HEK293 (cell line): ENCODE measurements around the gene GAS2L3.

Source experiments
- TRIM28 ChIP-seq: IDR thresholded peaks from 2 replicates; pipeline ENCODE4 v1.6.1; 2011; ENCODE audit warnings: low read length, control low read depth, borderline replicate concordance
- ZFP41 ChIP-seq: fragments of 450-650 bp; formaldehyde crosslinking; IDR thresholded peaks from 2 replicates; pipeline ENCODE4 v1.5.1; 2016; ENCODE audit warnings: missing biosample characterization, missing genetic modification characterization, borderline replicate concordance
- ZNF140 ChIP-seq: fragments of 450-650 bp; formaldehyde crosslinking; IDR thresholded peaks from 2 replicates; pipeline ENCODE4 v1.5.1; 2016; ENCODE audit warnings: missing biosample characterization, missing genetic modification characterization
- ZNF626 ChIP-seq: fragments of 450-650 bp; sonication (Bioruptor Pico); formaldehyde crosslinking; IDR thresholded peaks from 2 replicates; pipeline ENCODE4 v1.5.1; 2018; ENCODE audit warnings: missing biosample characterization, missing genetic modification characterization, inconsistent platforms
- ZNF777 ChIP-seq: fragments of 450-650 bp; formaldehyde crosslinking; IDR thresholded peaks from 2 replicates; pipeline ENCODE4 v1.5.1; 2017; ENCODE audit warnings: missing biosample characterization, missing genetic modification characterization, borderline replicate concordance
- TF ChIP-seq, protein P1 (sequence below): fragments of 450-650 bp; formaldehyde crosslinking; IDR thresholded peaks from 2 replicates; pipeline ENCODE4 v1.5.1; 2016; ENCODE audit warnings: missing biosample characterization, missing genetic modification characterization

GRCh38 chr12:100564090-100564489 is 9.4 kb upstream of the GAS2L3 start:
- no peak for TF ChIP-seq TRIM28
- TF ChIP-seq, protein P1, sequence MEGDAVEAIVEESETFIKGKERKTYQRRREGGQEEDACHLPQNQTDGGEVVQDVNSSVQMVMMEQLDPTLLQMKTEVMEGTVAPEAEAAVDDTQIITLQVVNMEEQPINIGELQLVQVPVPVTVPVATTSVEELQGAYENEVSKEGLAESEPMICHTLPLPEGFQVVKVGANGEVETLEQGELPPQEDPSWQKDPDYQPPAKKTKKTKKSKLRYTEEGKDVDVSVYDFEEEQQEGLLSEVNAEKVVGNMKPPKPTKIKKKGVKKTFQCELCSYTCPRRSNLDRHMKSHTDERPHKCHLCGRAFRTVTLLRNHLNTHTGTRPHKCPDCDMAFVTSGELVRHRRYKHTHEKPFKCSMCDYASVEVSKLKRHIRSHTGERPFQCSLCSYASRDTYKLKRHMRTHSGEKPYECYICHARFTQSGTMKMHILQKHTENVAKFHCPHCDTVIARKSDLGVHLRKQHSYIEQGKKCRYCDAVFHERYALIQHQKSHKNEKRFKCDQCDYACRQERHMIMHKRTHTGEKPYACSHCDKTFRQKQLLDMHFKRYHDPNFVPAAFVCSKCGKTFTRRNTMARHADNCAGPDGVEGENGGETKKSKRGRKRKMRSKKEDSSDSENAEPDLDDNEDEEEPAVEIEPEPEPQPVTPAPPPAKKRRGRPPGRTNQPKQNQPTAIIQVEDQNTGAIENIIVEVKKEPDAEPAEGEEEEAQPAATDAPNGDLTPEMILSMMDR (tag by site-specific recombination), result no peak
- TF ChIP-seq ZNF777 (tag by site-specific recombination), result no peak
- no peak for TF ChIP-seq ZFP41 (tag by site-specific recombination)
- TF ChIP-seq ZNF626, result no peak
- no peak for TF ChIP-seq ZNF140
